ENCODE results near the gene CCDC149. TPM values are rescaled to one million over a fixed set of nuclear protein-coding genes. Genes with fewer than 3 reads are reported as not detected.

The CCDC149 gene
- total RNA-seq, 1 donor = 8.6 TPM

DNA sequence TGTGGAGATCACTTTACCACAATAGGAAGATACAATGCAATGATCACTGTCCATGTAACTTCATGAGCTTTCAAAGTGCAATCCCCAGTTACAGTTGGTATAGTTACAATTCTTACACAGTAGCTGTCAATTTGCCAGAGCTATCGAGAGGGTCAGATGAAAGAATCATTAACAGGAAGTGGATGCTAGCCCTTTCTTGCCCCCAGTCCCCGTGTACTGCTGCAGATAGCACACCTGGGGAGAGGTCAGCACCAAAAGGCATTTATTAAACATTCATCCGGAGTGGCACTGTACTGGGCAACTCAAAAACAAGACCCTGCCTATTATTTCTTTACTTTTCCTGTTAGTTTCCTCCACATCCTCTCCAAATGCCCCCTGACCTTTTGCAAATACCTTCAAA is 69.7 kb downstream of the CCDC149 start:
- TF ChIP-seq, protein P1, sequence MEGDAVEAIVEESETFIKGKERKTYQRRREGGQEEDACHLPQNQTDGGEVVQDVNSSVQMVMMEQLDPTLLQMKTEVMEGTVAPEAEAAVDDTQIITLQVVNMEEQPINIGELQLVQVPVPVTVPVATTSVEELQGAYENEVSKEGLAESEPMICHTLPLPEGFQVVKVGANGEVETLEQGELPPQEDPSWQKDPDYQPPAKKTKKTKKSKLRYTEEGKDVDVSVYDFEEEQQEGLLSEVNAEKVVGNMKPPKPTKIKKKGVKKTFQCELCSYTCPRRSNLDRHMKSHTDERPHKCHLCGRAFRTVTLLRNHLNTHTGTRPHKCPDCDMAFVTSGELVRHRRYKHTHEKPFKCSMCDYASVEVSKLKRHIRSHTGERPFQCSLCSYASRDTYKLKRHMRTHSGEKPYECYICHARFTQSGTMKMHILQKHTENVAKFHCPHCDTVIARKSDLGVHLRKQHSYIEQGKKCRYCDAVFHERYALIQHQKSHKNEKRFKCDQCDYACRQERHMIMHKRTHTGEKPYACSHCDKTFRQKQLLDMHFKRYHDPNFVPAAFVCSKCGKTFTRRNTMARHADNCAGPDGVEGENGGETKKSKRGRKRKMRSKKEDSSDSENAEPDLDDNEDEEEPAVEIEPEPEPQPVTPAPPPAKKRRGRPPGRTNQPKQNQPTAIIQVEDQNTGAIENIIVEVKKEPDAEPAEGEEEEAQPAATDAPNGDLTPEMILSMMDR (IDR thresholded peaks at IDR 0.05; ENCODE audit: insufficient read depth, low read depth, low read length) = no peak
- H3K4me3 ChIP-seq (ENCODE audit: low read depth, low read length) = no peak overlapping the region
- DNase-seq (ENCODE audit: low read depth) = no peak

DNA sequence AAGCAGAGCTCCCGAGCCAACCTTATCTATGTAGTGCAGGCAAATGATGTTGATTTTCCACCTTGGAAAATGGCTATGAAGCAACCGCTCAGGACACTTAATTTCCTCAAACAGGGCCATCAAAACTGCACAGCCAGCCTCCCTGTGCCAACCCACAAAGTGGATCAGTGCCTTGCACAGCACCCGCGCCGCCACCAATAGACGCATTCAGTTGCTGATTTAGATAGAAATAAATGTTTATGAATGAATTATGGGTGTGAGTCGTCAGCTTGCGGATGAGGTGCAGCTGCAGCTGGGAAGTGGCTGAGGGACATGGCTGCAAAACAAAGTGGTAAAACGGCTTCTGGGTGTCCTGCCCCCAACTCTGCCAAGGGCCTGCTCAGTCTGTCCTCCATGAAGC is 70.5 kb downstream of the CCDC149 start:
- TF ChIP-seq, protein P1 (IDR thresholded peaks at IDR 0.05; ENCODE audit: insufficient read depth, low read depth, low read length) = no peak
- DNase-seq (ENCODE audit: low read depth) = no peak
- no peak overlapping the region for H3K4me3 ChIP-seq (ENCODE audit: low read depth, low read length)

DNA sequence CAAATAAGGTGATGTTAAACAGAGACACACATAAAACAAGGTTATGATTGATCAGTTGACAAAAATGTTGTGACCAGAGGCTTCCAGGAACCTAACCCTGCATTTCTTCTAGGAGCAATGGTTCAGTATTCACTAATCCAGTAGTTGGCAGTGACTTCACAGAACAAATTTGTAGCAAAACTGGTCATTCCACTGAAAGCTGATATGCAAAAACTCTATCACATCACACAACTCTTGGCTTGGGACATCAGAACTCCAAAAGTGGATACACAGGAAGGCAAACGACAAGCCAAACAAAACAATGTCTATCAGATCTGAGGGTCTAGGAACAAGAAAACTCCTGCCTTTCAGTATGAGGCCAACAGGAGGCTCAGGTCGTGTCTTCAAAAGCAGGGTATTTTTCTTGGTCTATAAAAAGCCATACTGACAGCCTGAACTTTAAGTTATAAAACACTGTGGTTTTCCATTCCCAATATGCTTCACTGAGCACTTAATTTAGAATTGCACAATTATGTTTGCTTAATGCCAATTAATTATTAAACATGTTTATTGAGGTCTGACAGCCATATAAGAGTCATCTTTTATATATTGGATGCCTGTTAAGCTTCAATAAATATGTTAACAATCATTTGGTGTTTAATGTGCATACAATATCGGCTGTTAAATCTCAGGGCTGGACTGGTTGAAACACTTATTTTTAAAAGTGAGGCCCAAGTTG is 71.9 kb downstream of the CCDC149 start:
- DNase-seq (ENCODE audit: low read depth) = no peak
- no peak overlapping the region for H3K4me3 ChIP-seq (ENCODE audit: low read depth, low read length)
- TF ChIP-seq, protein P1 (IDR thresholded peaks at IDR 0.05; ENCODE audit: insufficient read depth, low read depth, low read length) = no peak

DNA sequence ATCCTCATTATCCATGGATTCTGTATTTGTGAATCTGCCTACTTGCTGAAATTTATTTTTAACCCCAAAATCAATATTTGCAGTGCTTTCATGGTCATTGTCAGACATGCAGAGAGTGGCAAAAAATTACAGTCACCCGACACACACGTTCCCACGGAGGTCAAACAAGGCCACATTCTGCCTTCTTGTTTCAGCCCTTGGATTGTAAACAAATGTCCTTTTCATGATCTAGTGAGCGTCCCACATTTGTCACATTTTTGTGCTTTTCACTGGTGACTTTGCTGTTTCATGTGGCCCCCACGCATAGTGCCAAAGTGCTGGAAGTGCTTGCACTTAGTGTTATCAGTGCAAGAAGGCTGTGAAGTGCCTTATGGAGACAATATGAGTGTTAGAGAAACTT is 72.5 kb downstream of the CCDC149 start:
- TF ChIP-seq, protein P1 (IDR thresholded peaks at IDR 0.05; ENCODE audit: insufficient read depth, low read depth, low read length) = no peak
- H3K4me3 ChIP-seq (ENCODE audit: low read depth, low read length) = no peak overlapping the region
- no peak for DNase-seq (ENCODE audit: low read depth)

DNA sequence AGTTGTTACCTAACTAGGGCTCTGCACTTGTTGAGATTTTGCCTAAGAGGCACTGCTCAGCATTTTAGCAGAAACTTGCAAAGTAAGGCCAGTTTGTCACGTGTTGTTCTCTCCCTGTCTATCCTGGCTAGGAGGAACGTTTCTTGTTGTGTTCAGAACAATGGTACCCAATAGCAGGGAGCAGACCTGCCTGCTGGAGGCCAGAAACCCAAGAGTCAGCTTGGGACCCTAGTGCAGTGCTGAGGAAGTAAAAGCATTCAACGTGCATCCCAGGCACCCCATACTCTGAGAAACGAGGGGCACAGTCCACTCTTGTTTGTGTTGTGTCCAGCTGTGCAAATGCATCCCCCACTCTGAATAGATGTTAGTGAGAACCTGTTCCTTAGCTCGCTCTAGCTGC is 75.1 kb downstream of the CCDC149 start:
- TF ChIP-seq, protein P1 (IDR thresholded peaks at IDR 0.05; ENCODE audit: insufficient read depth, low read depth, low read length) = no peak
- H3K4me3 ChIP-seq (ENCODE audit: low read depth, low read length) = no peak overlapping the region

DNA sequence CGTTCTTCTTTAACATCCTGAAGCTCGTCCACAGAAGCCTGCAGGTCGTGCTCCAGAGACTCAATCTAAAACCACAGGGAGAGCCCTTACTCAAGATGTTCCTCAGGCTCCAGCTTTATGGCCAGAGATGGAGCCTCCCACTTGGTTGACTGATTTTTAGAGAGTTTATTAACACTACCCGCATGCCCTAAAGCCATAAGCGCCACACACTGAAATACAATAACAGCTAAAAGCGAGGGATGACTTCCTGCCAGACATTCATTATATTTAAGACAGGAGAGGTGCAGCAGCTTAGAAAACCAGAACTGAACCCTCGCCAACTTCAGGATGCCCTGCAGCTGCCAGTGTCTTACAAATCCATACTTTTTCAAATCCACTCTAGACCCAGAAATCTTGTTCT is 75.5 kb downstream of the CCDC149 start:
- H3K4me3 ChIP-seq (ENCODE audit: low read depth, low read length) = no peak overlapping the region
- no peak for DNase-seq (ENCODE audit: low read depth)
- TF ChIP-seq, protein P1 (IDR thresholded peaks at IDR 0.05; ENCODE audit: insufficient read depth, low read depth, low read length) = no peak

More for the DNA sequence above, 75.1 kb downstream of the CCDC149 start:
- DNase-seq (ENCODE audit: low read depth) = no peak

Data from fibroblast of villous mesenchyme (primary cell).